ENCODE measurements around the gene NOD1. TPM values are rescaled to one million over a fixed set of nuclear protein-coding genes. Genes with fewer than 3 reads are reported as not detected.

The NOD1 gene
- total and polyA plus RNA-seq, 8 donors: 2.3 to 18.3 (median 5.5) TPM

GRCh38 chr7:30459591-30460245 is 18.9 kb downstream of the NOD1 start:
- 52 to 65% (median 58%) methylated on average over 9 of the region's 9 CpGs for WGBS, 5 donors
- intact Hi-C loops (cut with DNase I; ENCODE audit: low total_unique reads): no loop called here
- peak overlapping the region in 4 of 5 donors; percentile 20 to 76 (median 72) for H3K27ac ChIP-seq
- no peak overlapping the region for H3K4me3 ChIP-seq
- DNase-seq: peak in 1 of 2 donors; percentile 81
- no peaks in the 10 kb centered on the region for H3K9me3 ChIP-seq
- peaks cover 9 to 32% (median 25%) of the 10 kb centered on the region in 4 donors for H3K36me3 ChIP-seq
- TF ChIP-seq POLR2AphosphoS5 (IDR thresholded peaks at IDR 0.05): peak in 2 of 3 donors; percentile 32 to 90
- no peak for TF ChIP-seq CTCF (IDR thresholded peaks at IDR 0.05)
- TF ChIP-seq EP300 (IDR thresholded peaks at IDR 0.05): no peak
- no peak for TF ChIP-seq POLR2A (IDR thresholded peaks at IDR 0.05)
- H3K4me1 ChIP-seq: peaks cover 0 to 63% (median 15%) of the 10 kb centered on the region in 4 donors
- H3K27me3 ChIP-seq: no peaks in the 10 kb centered on the region

- H3K4me1 ChIP-seq: peaks cover 0 to 49% (median 10%) of the 10 kb centered on the region in 4 donors
- DNase-seq: no peak
- TF ChIP-seq POLR2A (IDR thresholded peaks at IDR 0.05) (no peak), POLR2AphosphoS5 (IDR thresholded peaks at IDR 0.05) (no peak), EP300 (IDR thresholded peaks at IDR 0.05) (no peak), CTCF (IDR thresholded peaks at IDR 0.05) (no peak)
- intact Hi-C loops (cut with DNase I; ENCODE audit: low total_unique reads): no loop called here
- H3K27ac ChIP-seq: peak overlapping the region in 2 of 5 donors; percentile 71 to 76
- H3K36me3 ChIP-seq: peaks cover 9 to 45% (median 39%) of the 10 kb centered on the region in 4 donors
- no peak overlapping the region for H3K4me3 ChIP-seq
- no peaks in the 10 kb centered on the region for H3K9me3 ChIP-seq
- 43 to 81% (median 65%) methylated on average over 1 of the region's 1 CpG for WGBS, 5 donors
- no peaks in the 10 kb centered on the region for H3K27me3 ChIP-seq
These were observed 20.3 kb downstream of the NOD1 start for GRCh38 chr7:30458311-30458710.

GRCh38 chr7:30453921-30454320 is 24.7 kb downstream of the NOD1 start:
- H3K36me3 ChIP-seq: peaks cover 23 to 89% (median 69%) of the 10 kb centered on the region in 4 donors
- no peak overlapping the region for H3K27ac ChIP-seq
- intact Hi-C loops (cut with DNase I; ENCODE audit: low total_unique reads): no loop called here
- TF ChIP-seq POLR2A (IDR thresholded peaks at IDR 0.05) (no peak), CTCF (IDR thresholded peaks at IDR 0.05) (no peak), POLR2AphosphoS5 (IDR thresholded peaks at IDR 0.05) (no peak), EP300 (IDR thresholded peaks at IDR 0.05) (no peak)
- no peak overlapping the region for H3K4me3 ChIP-seq
- WGBS, 5 donors: 64 to 83% (median 72%) methylated on average over 3 of the region's 3 CpGs
- no peaks in the 10 kb centered on the region for H3K27me3 ChIP-seq
- no peaks in the 10 kb centered on the region for H3K9me3 ChIP-seq
- H3K4me1 ChIP-seq: peaks cover 0 to 30% (median 6%) of the 10 kb centered on the region in 4 donors
- DNase-seq: no peak

- Histone ChIP-seq H3K9me3 (no peaks in the 10 kb centered on the region), H3K4me1 (peaks cover 0 to 26% (median 9%) of the 10 kb centered on the region in 4 donors), H3K36me3 (peaks cover 23 to 98% (median 70%) of the 10 kb centered on the region in 4 donors), H3K27ac (no peak overlapping the region), H3K4me3 (no peak overlapping the region), H3K27me3 (no peaks in the 10 kb centered on the region)
- 87 to 99% (median 95%) methylated on average over 7 to 8 of the region's 8 CpGs for WGBS, 5 donors
- intact Hi-C loops (cut with DNase I; ENCODE audit: low total_unique reads): no loop called here
- no peak for DNase-seq
- TF ChIP-seq POLR2AphosphoS5 (IDR thresholded peaks at IDR 0.05) (no peak), CTCF (IDR thresholded peaks at IDR 0.05) (no peak), EP300 (IDR thresholded peaks at IDR 0.05) (no peak), POLR2A (IDR thresholded peaks at IDR 0.05) (no peak)
These were observed 25.6 kb downstream of the NOD1 start for GRCh38 chr7:30453016-30453415.
